ENCODE results near the gene SEMA6B. TPM values are rescaled to one million over a fixed set of nuclear protein-coding genes. Genes with fewer than 3 reads are reported as not detected.

SEMA6B gene
- polyA plus RNA-seq, 1 donor, result 44.3 TPM

DNA sequence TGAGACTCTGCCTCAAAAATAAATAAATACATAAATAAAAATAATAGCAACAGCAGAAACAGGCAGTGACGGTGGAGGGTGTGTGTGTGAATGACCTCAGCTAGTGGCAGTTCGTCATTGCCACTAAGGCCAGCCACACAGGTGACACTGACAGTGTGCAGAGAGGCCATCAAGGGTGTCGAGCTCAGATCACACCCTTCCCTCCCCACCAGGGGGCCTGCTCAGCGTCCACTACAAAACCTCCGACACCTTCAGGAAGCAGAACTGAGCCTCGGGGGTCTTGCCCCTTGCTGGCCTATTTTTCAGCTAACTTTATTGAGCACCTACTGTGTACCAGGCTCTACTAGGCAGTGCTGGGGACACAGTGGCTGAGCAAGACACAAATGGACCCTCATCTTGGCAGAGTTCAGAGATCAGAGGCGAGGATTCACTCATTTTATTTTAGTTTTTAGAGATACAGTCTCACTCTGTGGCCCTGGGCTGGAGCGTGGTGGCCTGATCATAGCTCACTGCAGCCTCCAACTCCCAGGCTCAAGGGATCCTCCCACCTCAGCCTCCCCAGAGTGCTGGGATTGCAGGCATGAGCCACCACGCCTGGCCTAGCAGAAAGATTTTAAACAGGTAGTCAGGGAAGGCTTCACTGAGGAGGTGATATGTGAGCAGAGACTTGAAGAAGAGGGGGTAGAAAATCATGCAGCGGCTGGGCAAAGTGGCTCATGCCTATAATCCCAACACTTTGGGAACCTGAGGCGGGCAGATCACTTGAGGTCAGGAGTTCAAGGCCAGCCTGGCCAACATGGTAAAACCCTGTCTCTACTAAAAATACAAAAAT, 30.3 kb upstream of the SEMA6B start:
- no peak for DNase-seq (ENCODE audit: low read depth)

DNA sequence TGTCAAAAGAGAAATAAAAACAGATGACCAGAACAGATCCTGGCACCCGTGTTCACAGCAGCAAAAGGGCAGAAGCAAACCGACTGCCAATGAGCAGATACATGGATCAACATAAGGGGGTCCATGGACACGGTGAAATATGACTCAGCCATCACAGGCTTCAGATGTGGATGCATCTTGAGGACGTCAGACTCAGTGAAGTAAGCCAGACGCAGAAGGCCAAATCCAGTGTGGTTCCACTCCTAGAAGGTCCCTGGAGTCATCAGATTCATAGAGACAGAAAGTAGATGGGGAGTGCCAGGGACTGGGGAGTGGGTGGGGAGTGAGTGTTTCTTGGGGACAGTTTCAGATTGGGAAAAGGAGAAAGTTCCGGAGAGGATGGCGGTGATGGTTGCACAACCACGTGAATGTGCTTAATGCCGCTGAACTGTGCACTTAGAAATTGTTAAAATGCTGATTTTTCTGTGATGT, 28.8 kb upstream of the SEMA6B start:
- DNase-seq (ENCODE audit: low read depth), result no peak

DNA sequence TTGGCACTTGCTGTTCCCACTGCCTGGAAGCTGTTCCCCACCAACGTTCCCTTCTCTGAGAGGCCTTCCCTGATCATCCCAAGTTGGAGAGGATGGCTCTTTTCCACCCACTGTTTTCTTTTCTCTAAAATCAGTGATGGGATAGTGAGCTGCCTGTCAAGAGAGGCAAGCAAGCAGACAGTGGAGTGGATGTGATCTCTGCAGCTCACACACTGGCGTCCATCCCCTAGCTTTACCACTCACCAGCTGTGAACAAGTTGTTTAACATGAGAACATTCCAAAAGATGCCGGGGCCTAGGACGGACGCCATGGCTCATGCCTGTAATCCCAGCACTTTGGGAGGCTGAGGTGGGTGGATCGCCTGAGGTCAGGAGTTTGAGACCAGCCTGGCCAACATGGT, 28.0 kb upstream of the SEMA6B start:
- no peak for DNase-seq (ENCODE audit: low read depth)

DNA sequence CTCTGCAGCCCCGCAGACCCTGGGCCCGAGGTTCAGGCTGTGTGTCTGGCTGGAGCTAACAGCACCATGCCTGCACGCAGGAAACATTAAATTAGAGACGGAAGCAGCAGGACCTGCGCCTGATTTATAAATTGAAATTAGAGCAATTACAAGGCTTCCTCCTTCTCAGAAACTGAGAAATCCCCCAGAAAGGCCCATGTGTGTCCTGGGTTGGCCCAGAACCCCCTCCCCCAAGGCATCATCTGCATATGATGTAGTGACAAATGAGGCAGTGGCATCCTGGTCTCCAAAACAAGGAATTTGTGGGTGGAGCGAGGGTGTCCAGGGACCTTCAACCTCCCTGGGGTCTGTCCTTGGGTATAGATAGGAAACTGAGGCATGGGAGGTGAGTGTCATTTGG, 27.2 kb upstream of the SEMA6B start:
- no peak for DNase-seq (ENCODE audit: low read depth)

DNA sequence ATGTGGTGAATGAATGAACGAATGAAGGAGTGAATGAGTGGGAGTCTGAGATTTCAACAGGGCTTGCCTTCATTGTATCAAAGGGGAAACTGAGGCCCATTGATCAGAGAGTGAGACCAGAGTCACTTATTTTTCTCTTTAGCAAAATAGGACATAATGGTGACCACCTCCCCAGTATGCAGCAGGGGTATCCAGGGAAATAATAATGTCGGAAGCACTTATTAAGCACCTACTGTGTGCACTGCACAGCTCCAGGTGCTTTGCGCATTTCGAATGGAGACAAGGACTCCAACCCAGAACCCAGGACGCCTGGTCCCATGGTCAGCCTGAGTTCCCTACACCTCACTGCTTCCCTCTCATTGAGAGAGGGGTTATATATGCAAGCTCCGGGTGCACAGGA, 26.8 kb upstream of the SEMA6B start:
- no peak for DNase-seq (ENCODE audit: low read depth)

DNA sequence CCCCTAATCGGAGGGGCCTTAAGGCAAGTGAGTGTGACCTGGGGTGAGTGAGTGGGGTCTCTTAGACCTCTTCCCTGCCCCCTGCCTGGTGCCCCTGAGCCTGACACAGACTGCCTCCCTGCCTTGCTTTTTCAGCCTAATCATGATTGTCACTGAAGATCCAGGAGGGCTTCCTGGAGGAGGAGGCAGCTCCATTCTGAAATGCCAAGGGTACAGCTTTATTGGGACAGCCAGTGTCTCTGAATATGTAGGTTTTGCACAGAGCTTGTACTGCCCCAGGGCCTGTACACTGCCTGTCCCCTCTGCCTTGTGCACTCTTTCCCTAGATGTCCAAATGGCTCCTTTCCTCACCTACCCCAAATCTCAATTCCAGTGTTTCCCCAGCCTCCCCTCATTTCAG, 26.1 kb upstream of the SEMA6B start:
- no peak for DNase-seq (ENCODE audit: low read depth)

DNA sequence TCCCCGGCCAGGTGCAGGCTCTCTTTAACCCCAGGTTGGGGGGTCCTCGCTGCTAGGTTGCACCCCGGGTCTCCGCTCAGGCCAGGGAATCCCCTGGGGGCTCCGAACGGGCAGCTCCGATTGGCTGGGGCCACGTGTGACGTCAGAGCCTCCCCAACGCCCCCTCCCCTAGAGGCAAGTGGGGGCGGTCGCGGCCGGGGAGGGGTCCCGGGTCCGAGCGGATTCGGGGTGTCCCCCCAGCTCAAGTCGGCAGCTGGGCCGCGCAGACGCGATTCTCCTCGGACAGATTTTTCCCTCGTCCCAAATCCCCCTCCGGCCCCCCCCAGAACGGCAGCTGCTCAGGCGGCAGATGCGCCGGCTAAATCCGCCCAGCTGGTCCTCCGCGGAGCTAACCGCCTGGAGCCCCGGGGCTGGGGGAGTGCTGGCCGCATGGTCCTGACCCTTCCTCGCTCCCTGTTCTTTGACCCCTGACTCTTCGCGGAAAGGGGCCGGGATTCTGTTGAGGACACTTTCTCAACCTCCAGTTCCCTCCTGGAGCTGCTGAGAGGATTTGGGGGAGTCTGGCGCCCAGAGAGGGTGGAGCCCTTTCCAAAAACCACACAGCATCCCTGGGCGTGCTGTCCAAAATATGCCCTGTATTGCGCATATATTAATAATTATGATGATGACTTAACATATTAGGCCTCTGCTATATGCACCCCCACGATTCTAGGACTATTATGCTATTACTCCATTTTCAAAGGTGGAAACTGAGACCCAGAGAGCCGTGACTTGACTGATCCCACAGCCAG, 25.4 kb upstream of the SEMA6B start:
- no peak for DNase-seq (ENCODE audit: low read depth)

DNA sequence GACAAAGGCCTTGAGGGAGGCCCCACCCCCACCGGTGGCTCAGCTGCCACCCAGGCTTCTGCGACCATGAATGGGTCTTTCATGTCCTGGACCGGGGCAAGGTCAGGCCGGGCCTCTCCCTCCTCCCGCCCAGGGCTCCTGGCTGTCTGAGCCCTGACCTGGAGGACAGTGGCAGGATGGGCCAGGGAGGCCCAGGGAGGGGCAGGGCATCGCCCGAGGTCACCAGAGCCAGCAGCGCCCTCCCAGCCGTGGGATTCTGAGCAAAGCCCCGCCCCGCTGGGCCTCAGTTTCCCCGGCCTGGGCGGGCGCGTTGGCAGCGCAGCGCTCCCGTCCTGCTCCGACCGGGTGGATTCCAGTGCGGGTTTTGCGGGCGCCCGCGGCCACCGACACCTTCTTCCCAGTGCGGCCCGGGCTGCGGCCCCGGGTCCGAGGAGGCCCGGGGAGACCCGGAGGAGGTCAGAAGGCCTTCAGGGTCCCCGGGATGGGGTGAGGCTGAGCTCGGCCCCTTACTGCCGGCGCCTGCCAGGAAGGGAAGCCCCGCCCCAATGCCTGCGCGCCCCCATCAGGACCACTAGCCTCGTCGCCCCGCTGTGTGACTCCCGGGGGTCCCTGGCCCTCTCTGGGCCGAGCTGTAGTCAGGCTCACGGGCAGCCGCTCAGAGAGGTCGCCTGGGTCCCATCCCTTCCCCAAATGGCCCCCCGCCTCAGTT, 24.6 kb upstream of the SEMA6B start:
- DNase-seq (ENCODE audit: low read depth), result no peak

DNA sequence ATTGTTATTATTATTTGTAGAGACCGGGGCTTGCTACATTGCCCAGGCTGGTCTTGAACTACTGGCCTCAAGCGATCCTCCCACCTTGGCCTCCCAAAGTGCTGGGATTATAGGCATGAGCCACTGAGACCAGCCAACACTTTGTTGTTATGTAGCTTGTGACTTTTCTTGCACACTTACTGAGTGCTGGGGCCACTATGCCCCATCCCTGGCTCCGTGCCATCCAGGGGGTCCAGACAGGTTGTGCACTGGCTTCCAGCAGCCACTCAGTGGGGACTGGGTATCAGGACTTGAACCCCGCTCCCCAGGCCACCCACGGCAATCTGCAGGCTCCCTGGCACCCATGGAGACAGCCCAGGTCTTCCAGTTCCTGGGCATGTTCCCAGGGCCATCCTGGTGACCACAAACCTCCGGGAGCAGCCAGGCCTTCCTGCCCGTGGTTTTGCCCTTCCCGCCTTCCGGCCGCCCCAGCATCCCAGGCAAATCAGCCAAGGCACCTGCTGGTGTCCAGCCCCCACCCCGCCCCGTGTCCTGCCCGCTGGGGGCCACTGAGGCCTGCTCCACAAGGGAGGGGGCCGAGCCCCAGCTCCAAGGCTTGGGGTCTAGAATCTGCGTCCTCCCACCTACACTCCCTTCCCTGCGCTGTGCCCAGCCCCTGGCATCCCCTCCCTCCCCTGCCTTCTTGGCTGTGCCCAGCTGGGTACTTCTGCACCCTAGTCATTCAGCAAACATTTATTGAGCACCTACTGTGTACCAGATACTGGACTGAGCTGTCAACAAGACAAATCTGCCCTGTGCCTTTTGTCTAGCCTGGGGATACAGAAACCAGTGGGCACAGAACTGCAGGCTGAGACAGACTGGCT, 23.7 kb upstream of the SEMA6B start:
- DNase-seq (ENCODE audit: low read depth), result no peak

DNA sequence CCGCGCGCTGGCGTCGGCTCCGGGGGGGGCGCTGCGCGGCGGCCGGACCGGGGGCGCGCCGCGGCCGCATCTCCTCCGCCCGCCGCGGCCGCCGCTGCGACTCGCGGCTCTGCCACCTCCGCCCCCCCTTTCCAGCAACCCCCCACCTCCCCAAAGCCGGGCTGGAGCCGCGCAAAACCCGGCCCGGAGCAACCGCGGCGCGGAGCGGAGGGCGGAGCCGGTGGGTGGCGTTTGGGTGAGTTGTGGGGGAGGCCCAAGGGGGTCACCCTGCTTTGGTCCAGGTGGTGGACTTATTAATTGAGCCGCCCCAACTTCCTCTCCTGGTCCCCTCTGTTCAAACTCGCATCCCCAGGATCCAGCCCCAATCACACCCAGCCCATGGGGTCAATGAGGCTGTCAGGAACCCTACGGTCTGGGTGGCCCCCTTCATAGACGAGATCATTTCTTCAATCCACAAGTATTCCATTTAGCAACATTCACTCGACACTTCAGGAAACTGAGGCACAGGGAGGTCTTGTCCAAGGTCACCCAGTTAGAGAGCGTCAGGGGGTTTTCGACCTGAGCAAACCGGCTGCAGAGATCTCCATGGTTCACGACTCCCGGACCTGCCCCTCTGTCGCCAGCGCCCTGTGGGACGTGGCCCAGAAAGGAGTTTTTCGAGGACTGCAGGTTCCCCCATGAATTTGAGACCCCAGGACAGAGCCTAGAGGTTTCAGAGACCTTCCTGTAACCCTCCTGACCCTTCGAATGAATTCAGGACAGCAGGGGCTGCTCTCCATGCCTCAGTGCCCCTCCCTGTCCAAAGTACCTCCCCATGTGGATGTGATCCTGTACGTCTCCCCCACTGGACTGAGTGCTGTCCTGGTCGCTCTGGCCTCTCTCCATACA, 22.4 kb upstream of the SEMA6B start:
- no peak for DNase-seq (ENCODE audit: low read depth)

DNA sequence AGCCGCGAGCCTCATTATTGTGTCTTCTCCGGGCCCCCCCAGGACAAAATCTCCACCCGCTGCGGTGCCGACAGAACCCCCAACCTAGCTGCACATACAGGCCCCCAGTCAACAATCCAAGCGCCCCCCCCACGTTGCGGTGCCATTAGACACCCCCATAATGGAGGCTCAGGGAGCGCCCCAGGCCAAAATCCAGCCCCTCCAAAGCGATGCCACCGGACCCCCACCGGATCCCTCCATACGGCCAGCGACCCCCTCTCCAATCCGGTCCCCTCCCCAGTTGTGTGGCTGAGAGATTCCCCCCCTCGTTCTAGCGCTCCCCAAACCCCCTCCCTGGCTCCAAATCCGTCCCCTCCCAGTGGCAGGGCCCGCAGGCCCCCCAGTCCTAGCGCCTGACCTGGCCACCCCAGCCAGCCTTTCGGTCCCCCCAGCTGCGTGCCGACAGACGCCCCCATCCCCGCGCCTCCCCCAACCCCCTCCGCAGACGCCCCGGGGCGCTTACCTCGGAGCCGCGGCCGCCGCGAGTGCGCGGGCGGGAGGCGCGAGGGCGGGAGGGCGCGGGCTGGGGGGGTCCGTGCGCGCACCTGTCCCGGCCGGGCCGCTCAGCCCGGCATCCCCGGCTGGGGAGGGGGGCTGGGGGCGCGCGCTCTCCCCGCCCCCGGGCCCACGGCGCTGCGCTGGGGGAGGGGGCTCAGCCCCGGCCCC, 21.6 kb upstream of the SEMA6B start:
- DNase-seq (ENCODE audit: low read depth), result no peak

DNA sequence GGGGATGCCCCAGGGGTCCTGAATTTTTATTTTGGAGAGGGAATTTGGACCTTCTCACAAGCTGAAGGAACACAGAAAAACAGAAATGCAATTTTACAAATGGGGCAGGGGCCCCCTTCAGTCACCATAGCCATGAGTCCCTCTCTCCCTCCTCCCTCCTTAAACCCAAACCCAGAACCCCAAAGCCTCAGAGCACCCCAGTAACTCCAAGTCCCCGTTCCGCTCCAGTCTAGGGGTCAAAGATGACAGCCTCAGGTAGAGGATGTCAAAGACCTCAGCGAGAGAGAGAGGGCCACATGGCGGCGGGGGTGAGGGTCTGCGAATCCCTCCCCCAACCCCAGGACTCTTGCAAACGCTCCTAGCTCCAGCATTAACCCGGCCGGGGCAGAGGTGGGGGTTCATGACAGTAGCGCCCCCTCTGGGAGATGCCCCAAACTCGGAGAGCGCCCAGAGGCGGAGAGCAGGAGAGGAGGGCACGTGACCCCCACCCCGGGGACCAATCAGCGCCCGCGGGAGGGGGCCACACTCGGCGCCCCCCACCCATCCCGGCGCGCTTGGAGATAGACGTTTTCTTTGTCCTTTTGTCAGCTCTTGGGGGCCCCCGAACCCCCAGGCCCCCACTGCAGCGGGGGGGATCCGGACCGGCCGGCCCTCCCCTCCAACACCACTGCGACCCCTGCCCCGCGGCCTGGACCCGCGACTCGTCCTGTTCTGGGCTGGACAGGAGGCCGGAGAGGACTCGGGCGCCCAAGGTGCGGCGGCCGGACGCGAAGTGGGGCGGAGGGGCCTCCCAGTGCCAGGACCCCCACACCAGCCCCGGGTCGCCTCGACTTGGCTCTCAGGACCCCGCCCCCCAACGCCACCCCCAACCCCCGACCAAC, 20.8 kb upstream of the SEMA6B start:
- no peak for DNase-seq (ENCODE audit: low read depth)

DNA sequence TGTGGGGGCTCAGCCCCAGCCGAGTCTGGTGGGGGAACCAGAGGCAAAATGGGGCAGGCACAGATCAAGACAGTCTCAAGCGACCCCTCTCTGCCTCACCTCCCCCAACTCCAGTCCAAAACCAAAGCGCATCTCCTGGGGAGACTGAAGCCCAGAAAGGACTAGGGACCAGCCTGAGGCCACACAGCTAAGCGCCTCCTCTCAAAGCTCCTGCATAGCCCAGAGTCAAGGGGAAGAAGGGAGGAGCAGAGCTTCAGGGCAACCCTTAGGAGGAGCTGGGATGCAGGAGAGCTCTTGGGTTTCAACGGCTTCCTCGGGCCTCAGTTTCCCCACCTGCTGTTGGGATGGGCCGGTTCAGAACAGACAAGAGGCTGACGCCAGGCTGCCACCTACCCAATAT, 19.9 kb upstream of the SEMA6B start:
- DNase-seq (ENCODE audit: low read depth), result no peak

DNA sequence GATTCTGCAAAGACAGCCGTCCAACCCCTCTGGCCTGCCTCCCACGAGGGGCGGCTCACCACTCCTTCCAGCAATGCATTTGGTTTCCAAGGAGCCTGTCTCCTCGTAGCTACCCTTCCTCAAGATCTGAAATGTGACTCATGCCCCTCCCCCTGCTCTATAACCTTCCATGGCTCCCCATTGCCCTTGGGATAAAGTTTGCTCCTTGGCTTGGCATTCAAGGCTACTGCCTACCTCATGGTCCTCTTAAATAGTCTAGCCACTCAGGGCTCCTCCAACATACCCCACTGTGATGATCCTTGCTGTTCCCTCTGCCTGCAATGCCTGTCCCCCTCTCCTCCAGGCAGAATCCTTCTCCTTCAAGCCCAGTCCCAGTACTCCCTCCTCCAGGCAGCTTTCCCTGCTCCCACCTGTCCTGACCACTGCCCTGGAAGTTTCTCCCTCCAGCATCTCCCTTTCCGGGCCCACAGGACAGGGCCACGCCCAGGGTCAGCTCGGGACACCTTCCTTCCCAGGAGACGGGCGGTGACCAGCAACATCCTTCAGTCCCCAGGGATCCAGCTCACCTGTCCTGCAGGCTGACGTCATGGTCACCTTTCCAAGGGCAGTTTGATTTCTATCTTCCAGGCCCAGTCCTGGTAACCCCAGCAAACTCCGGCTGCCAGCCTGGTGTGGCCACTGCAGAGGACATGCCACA, 19.2 kb upstream of the SEMA6B start:
- DNase-seq (ENCODE audit: low read depth), result no peak

DNA sequence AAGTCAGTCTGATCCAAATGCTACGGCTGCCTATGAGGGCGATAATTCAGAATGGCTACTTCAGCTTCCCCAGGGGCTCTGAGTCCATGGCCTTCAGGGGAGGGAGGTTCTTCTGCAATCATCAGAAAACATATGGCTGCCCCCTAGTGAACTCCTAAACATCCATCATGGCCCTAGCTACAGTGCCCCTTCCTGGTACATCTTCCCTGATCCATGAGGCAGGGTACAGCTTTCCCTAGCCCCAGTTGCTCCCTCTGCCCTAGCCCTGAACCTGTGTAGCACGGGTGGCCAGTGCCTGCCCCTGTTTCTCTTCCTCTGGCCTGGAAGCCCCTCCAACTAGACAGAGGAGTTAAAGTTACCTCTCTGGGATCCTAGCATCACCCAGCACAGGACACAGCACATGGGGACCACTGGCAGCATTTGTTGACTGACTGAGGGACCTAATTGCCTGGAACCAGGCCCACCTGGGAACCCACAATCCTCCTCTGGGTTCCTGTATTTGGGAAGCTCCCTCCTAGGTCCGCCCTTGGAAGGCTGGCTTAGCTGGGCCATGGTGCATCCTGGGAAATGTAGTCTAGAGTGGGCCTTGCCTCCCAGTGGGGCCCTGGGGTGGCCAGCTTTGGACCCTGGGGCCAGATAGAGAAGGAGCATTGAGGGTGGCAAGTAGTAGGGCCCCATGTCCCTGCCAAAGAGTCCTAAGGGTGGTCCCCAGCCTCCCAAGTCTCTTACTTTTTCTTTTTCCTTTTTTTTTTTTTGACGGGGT, 17.7 kb upstream of the SEMA6B start:
- DNase-seq (ENCODE audit: low read depth), result no peak

DNA sequence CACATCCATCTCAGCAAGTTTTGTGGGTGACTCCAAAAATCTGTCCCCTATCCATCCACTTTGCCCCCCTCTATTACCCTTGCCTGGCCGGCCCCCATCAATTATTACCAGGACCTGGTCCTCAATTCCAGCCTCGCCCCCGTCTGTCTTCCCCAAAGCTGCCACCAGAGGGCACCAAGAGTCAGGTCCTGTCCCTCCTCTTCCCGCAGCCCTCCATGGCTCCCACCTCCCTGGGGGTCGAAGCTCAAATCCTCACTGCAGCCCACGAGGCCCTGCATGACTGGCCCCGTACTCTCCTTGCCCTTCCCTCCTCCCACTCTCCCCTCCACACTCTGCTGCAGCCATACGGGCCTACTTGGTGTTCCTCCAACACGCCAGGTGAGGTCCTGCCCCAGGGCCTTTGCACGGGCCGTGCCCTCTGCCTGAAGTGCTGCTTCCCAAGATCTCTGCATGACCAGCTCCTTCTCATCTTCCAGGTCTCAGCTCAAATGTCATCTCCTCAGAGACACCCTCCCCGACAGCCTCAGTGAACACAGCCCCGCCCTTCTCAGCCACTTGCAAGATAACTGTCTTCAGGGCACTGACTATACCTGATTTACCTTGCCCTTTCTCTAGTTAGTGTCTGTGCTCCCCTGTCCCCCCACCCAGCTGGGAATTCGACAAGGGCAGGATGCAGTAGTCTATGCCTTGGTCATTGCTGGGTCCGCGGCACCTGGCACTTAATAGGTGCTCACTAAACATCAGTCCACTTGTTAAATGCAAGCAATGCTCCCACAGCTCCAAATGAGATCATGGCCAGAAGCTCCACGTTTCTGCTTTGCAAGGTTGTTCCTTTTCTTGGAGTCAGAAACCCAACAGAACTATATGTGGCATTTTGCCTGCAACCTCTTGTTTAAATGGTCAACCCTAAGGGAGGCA, 16.8 kb upstream of the SEMA6B start:
- no peak for DNase-seq (ENCODE audit: low read depth)
